HG02678 (cell line): ENCODE data around the gene MOB3B.

ENCODE experiments used
- ATAC-seq: cut with Tn5 transposase; IDR thresholded peaks from one replicate; pipeline ENCODE4 v1.9.1; 2021; ENCODE audit warnings: mild to moderate bottlenecking, moderate library complexity; ENCODE audit not compliant: unreplicated experiment

Gene MOB3B

GRCh38 chr9:27347889-27348288 lies 181.7 kb downstream of the MOB3B start:
- no peak for ATAC-seq

GRCh38 chr9:27344776-27345175 lies 184.8 kb downstream of the MOB3B start:
- ATAC-seq, result no peak

- no peak for ATAC-seq
Measured at GRCh38 chr9:27341545-27342294, 187.9 kb downstream of the MOB3B start.

GRCh38 chr9:27340961-27341511 lies 188.6 kb downstream of the MOB3B start:
- ATAC-seq, result no peak

GRCh38 chr9:27340285-27340674 lies 189.3 kb downstream of the MOB3B start:
- no peak for ATAC-seq

- no peak for ATAC-seq
Measured at GRCh38 chr9:27339661-27340284, 189.8 kb downstream of the MOB3B start.

- no peak for ATAC-seq
Measured at GRCh38 chr9:27338527-27338903, 191.1 kb downstream of the MOB3B start.

GRCh38 chr9:27337833-27338526 lies 191.6 kb downstream of the MOB3B start:
- no peak for ATAC-seq

GRCh38 chr9:27337236-27337635 lies 192.4 kb downstream of the MOB3B start:
- no peak for ATAC-seq

GRCh38 chr9:27336829-27337228 lies 192.8 kb downstream of the MOB3B start:
- no peak for ATAC-seq

- no peak for ATAC-seq
Measured at GRCh38 chr9:27336126-27336525, 193.5 kb downstream of the MOB3B start.

GRCh38 chr9:27335075-27335474 lies 194.5 kb downstream of the MOB3B start:
- no peak for ATAC-seq

- peak; percentile 77 for ATAC-seq
Measured at GRCh38 chr9:27333241-27334052, 196.2 kb downstream of the MOB3B start.

GRCh38 chr9:27331393-27331792 lies 198.2 kb downstream of the MOB3B start:
- ATAC-seq, result no peak

GRCh38 chr9:27329291-27329690 lies 200.3 kb downstream of the MOB3B start:
- ATAC-seq, result no peak

GRCh38 chr9:27328483-27328882 lies 201.1 kb downstream of the MOB3B start:
- ATAC-seq, result no peak

GRCh38 chr9:27311184-27311583 lies 218.4 kb downstream of the MOB3B start:
- ATAC-seq, result no peak

- ATAC-seq, result no peak
Measured at GRCh38 chr9:27310582-27310981, 219.0 kb downstream of the MOB3B start.

- no peak for ATAC-seq
Measured at GRCh38 chr9:27308691-27309390, 220.8 kb downstream of the MOB3B start.

- ATAC-seq, result no peak
Measured at GRCh38 chr9:27304521-27304920, 225.1 kb downstream of the MOB3B start.
